GM19455 (cell line): ENCODE results near the gene BLM.
"Not testable (repeated sequence)": the region's sequence is repeated elsewhere in the genome, so short reads cannot be mapped to it uniquely, and the experiment has no call there.

Source experiments
- ATAC-seq: cut with Tn5 transposase; IDR thresholded peaks from one replicate; pipeline ENCODE4 v1.9.1; 2021; ENCODE audit not compliant: unreplicated experiment

Gene BLM

GRCh38 chr15:90730290-90730689 lies 13.1 kb downstream of the BLM start:
- no peak for ATAC-seq

GRCh38 chr15:90735923-90736322 lies 18.8 kb downstream of the BLM start:
- ATAC-seq = no peak

GRCh38 chr15:90740545-90740944 lies 23.4 kb downstream of the BLM start:
- ATAC-seq = not testable (repeated sequence)

- ATAC-seq = no peak
These were observed 24.9 kb downstream of the BLM start for GRCh38 chr15:90742087-90742486.

GRCh38 chr15:90743407-90743806 lies 26.3 kb downstream of the BLM start:
- no peak for ATAC-seq

GRCh38 chr15:90744759-90745402 lies 27.7 kb downstream of the BLM start:
- no peak for ATAC-seq

- peak; percentile 60 for ATAC-seq
These were observed 32.6 kb downstream of the BLM start for GRCh38 chr15:90749754-90750153.

- peak; percentile 70 for ATAC-seq
These were observed 33.0 kb downstream of the BLM start for GRCh38 chr15:90750186-90750585.

GRCh38 chr15:90751300-90751825 lies 34.2 kb downstream of the BLM start:
- ATAC-seq = no peak

- ATAC-seq = no peak
These were observed 39.8 kb downstream of the BLM start for GRCh38 chr15:90756916-90757315.

- no peak for ATAC-seq
These were observed 40.3 kb downstream of the BLM start for GRCh38 chr15:90757461-90757860.

- ATAC-seq = no peak
These were observed 43.6 kb downstream of the BLM start for GRCh38 chr15:90760661-90761232.

GRCh38 chr15:90761629-90762028 lies 44.5 kb downstream of the BLM start:
- ATAC-seq = no peak

GRCh38 chr15:90762109-90762508 lies 45.0 kb downstream of the BLM start:
- ATAC-seq = no peak

- no peak for ATAC-seq
These were observed 46.4 kb downstream of the BLM start for GRCh38 chr15:90763366-90764099.

- ATAC-seq = no peak
These were observed 48.4 kb downstream of the BLM start for GRCh38 chr15:90765531-90765930.

GRCh38 chr15:90765966-90766365 lies 48.8 kb downstream of the BLM start:
- ATAC-seq = no peak

GRCh38 chr15:90769375-90769774 lies 52.2 kb downstream of the BLM start:
- ATAC-seq = no peak

GRCh38 chr15:90773485-90773884 lies 56.3 kb downstream of the BLM start:
- ATAC-seq = no peak

GRCh38 chr15:90774731-90775514 lies 57.8 kb downstream of the BLM start:
- no peak for ATAC-seq

GRCh38 chr15:90780916-90781315 lies 63.8 kb downstream of the BLM start:
- ATAC-seq = no peak
